Glutamatergic neuron (in vitro differentiated cells): Measurements from ENCODE around the gene LHFPL6. TPM values are rescaled to one million over a fixed set of nuclear protein-coding genes. Genes with fewer than 3 reads are reported as not detected.

ENCODE experiments used
- DNase-seq: peaks from one replicate; pipeline ENCODE4 v3.0.0; 2022
- H3K27ac Mint-ChIP-seq: one replicate; pipeline ENCODE4 v1.8.0; 2020; ENCODE audit warnings: mild to moderate bottlenecking, mixed read lengths, inconsistent platforms; ENCODE audit not compliant: unreplicated experiment
- H3K27me3 Mint-ChIP-seq: one replicate; pipeline ENCODE4 v1.8.0; 2020; ENCODE audit warnings: mild to moderate bottlenecking, moderate library complexity, mixed read lengths, inconsistent platforms; ENCODE audit not compliant: unreplicated experiment
- H3K36me3 Mint-ChIP-seq: one replicate; pipeline ENCODE4 v1.8.0; 2020; ENCODE audit warnings: mild to moderate bottlenecking, mixed read lengths, inconsistent platforms; ENCODE audit not compliant: unreplicated experiment
- H3K4me1 Mint-ChIP-seq: one replicate; pipeline ENCODE4 v1.8.0; 2020; ENCODE audit warnings: mild to moderate bottlenecking, low read depth, mixed read lengths, inconsistent platforms; ENCODE audit not compliant: unreplicated experiment
- H3K4me3 Mint-ChIP-seq: one replicate; pipeline ENCODE4 v1.8.0; 2020; ENCODE audit warnings: mild to moderate bottlenecking, mixed read lengths, inconsistent platforms; ENCODE audit not compliant: unreplicated experiment
- H3K9me3 Mint-ChIP-seq: one replicate; pipeline ENCODE4 v1.8.0; 2020; ENCODE audit warnings: mild to moderate bottlenecking, moderate library complexity, mixed read lengths, inconsistent platforms; ENCODE audit not compliant: unreplicated experiment
- CTCF ChIP-seq: fragments of 200-600 bp; sonication (generic); IDR thresholded peaks from one replicate; pipeline ENCODE4 v1.5.0; 2021; ENCODE audit not compliant: partially characterized antibody, unreplicated experiment
- total RNA-seq: library from RNA; stranded (reverse); fragmentation: NEBNext Ultra II Directional; extraction: Animal tissue kit (Norgen Biotek cat#: 25700); gene quantifications from one replicate; pipeline ENCODE4 v1.2.1, GENCODE V29; 2021; ENCODE audit not compliant: unreplicated experiment

The LHFPL6 gene
- total RNA-seq, 1 donor from 2014 or later: 1.7 TPM

GRCh38 chr13:39373145-39373544 lies 229.8 kb downstream of the LHFPL6 start:
- no peak overlapping the region for H3K4me3 Mint-ChIP-seq
- H3K27ac Mint-ChIP-seq: no peak overlapping the region
- peaks cover 2% of the 10 kb centered on the region for H3K27me3 Mint-ChIP-seq
- H3K4me1 Mint-ChIP-seq: no peaks in the 10 kb centered on the region
- no peak for TF ChIP-seq CTCF
- H3K9me3 Mint-ChIP-seq: no peaks in the 10 kb centered on the region
- H3K36me3 Mint-ChIP-seq: no peaks in the 10 kb centered on the region
- no peak for DNase-seq

GRCh38 chr13:39371706-39372105 lies 231.3 kb downstream of the LHFPL6 start:
- Mint-ChIP-seq H3K9me3 (no peaks in the 10 kb centered on the region), H3K27ac (no peak overlapping the region), H3K27me3 (peaks cover 2% of the 10 kb centered on the region), H3K4me3 (no peak overlapping the region), H3K36me3 (no peaks in the 10 kb centered on the region), H3K4me1 (no peaks in the 10 kb centered on the region)
- no peak for DNase-seq
- no peak for TF ChIP-seq CTCF

- TF ChIP-seq CTCF: no peak
- H3K27ac Mint-ChIP-seq: no peak overlapping the region
- no peak for DNase-seq
- H3K27me3 Mint-ChIP-seq: peaks cover 2% of the 10 kb centered on the region
- no peaks in the 10 kb centered on the region for H3K36me3 Mint-ChIP-seq
- no peak overlapping the region for H3K4me3 Mint-ChIP-seq
- H3K4me1 Mint-ChIP-seq: no peaks in the 10 kb centered on the region
- no peaks in the 10 kb centered on the region for H3K9me3 Mint-ChIP-seq
These were observed 232.4 kb downstream of the LHFPL6 start for GRCh38 chr13:39370554-39370953.

GRCh38 chr13:39370048-39370447 lies 232.9 kb downstream of the LHFPL6 start:
- Mint-ChIP-seq H3K4me3 (no peak overlapping the region), H3K9me3 (peaks cover under 1% of the 10 kb centered on the region), H3K4me1 (peaks cover 2% of the 10 kb centered on the region), H3K27me3 (peaks cover 2% of the 10 kb centered on the region), H3K27ac (no peak overlapping the region), H3K36me3 (no peaks in the 10 kb centered on the region)
- TF ChIP-seq CTCF: no peak
- DNase-seq: no peak

- Mint-ChIP-seq H3K27me3 (peaks cover 2% of the 10 kb centered on the region), H3K36me3 (no peaks in the 10 kb centered on the region), H3K27ac (no peak overlapping the region), H3K9me3 (peaks cover 1% of the 10 kb centered on the region), H3K4me1 (peaks cover 2% of the 10 kb centered on the region), H3K4me3 (no peak overlapping the region)
- no peak for TF ChIP-seq CTCF
- no peak for DNase-seq
These were observed 233.7 kb downstream of the LHFPL6 start for GRCh38 chr13:39369161-39369890.
